G401.6 (cell line): ENCODE data around the gene PCBD2.

Source experiments
- FAIRE-seq: peaks from 2 replicates; lab custom pipeline; 2012; peaks lifted over from hg19 to GRCh38; lab: Jason Lieb, UNC

PCBD2 gene

GRCh38 chr5:135007749-135008363 is 102.9 kb downstream of the PCBD2 start:
- no peak for FAIRE-seq

GRCh38 chr5:135008556-135008955 is 103.6 kb downstream of the PCBD2 start:
- no peak for FAIRE-seq

- no peak for FAIRE-seq
Measured at GRCh38 chr5:135008981-135009735, 104.2 kb downstream of the PCBD2 start.

- no peak for FAIRE-seq
Measured at GRCh38 chr5:135009736-135010501, 105.0 kb downstream of the PCBD2 start.

- FAIRE-seq = no peak
Measured at GRCh38 chr5:135010502-135011354, 105.8 kb downstream of the PCBD2 start.

- no peak for FAIRE-seq
Measured at GRCh38 chr5:135011355-135012032, 106.6 kb downstream of the PCBD2 start.

GRCh38 chr5:135012033-135012588 is 107.2 kb downstream of the PCBD2 start:
- no peak for FAIRE-seq
